Progenitor cell of endocrine pancreas (in vitro differentiated cells): Measurements from ENCODE around the gene MAST4. TPM values are rescaled to one million over a fixed set of nuclear protein-coding genes. Genes with fewer than 3 reads are reported as not detected.
"Not testable (repeated sequence)": the region's sequence is repeated elsewhere in the genome, so short reads cannot be mapped to it uniquely, and the experiment has no call there.

Source experiments
- DNase-seq: peaks from one replicate; pipeline ENCODE4 v3.0.0; 2021; ENCODE audit warnings: low spot score; ENCODE audit not compliant: unreplicated experiment
- H3K27ac Mint-ChIP-seq: 2 replicates; pipeline ENCODE4 v1.8.0; 2021; ENCODE audit warnings: mild to moderate bottlenecking, moderate library complexity, mixed read lengths
- H3K27me3 Mint-ChIP-seq: 2 replicates; pipeline ENCODE4 v1.8.0; 2021; ENCODE audit warnings: mixed read lengths
- H3K36me3 Mint-ChIP-seq: 2 replicates; pipeline ENCODE4 v1.8.0; 2022; ENCODE audit warnings: mixed read lengths; ENCODE audit not compliant: insufficient read depth
- H3K4me1 Mint-ChIP-seq: 2 replicates; pipeline ENCODE4 v1.8.0; 2021; ENCODE audit warnings: low read depth, mixed read lengths
- H3K4me3 Mint-ChIP-seq: 2 replicates; pipeline ENCODE4 v1.8.0; 2021; ENCODE audit warnings: low read depth, mild to moderate bottlenecking, moderate library complexity, mixed read lengths
- H3K9me3 Mint-ChIP-seq: 2 replicates; pipeline ENCODE4 v1.8.0; 2021; ENCODE audit warnings: low read depth, mixed read lengths
- total RNA-seq: library from RNA; stranded (reverse); gene quantifications from 2 replicates; pipeline ENCODE4 v1.2.1, GENCODE V29; 2021
- TF ChIP-seq, protein P1 (sequence below): fragments of 200-600 bp; sonication (generic); IDR thresholded peaks from one replicate; pipeline ENCODE4 v1.5.0; 2021; ENCODE audit warnings: antibody characterized with exemption, mild to moderate bottlenecking; ENCODE audit not compliant: unreplicated experiment

Gene MAST4
- total RNA-seq, 1 donor from 2014 or later, result 45.3 TPM

DNA sequence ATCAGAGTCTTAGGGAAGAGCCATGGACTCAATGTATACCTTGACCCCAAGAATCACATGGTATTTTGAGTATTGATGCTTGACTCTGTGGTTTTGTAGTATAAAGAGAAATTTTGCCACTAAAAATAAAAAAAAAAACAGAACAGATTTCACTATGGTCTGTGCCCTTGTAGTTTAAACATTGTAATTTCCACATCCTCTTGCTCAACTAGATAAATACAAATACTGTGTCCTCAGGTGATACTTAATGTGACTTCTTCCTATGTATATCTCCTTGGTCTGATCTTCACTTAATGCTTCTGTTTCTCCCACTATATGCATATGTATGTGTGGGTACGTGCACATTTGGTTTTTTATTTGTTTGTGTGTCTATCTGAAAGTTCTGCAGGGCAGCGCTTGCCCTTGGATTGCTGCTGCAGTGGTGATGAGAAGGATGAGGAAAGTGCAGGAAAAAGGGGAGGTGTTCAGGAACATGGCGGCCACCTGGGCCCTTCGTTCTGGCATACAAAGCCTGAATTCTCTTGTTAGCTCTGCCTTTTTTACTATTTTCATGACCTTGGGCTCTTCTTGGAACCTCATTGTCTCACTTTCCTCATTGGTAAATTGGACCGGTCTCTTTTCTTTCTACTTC, 222.2 kb downstream of the MAST4 start:
- DNase-seq, result no peak
- Mint-ChIP-seq H3K4me3 (no peak overlapping the region), H3K9me3 (no peaks in the 10 kb centered on the region), H3K27ac (no peak overlapping the region), H3K36me3 (no peaks in the 10 kb centered on the region), H3K4me1 (peaks cover 3% of the 10 kb centered on the region), H3K27me3 (no peaks in the 10 kb centered on the region)
- TF ChIP-seq, protein P1, sequence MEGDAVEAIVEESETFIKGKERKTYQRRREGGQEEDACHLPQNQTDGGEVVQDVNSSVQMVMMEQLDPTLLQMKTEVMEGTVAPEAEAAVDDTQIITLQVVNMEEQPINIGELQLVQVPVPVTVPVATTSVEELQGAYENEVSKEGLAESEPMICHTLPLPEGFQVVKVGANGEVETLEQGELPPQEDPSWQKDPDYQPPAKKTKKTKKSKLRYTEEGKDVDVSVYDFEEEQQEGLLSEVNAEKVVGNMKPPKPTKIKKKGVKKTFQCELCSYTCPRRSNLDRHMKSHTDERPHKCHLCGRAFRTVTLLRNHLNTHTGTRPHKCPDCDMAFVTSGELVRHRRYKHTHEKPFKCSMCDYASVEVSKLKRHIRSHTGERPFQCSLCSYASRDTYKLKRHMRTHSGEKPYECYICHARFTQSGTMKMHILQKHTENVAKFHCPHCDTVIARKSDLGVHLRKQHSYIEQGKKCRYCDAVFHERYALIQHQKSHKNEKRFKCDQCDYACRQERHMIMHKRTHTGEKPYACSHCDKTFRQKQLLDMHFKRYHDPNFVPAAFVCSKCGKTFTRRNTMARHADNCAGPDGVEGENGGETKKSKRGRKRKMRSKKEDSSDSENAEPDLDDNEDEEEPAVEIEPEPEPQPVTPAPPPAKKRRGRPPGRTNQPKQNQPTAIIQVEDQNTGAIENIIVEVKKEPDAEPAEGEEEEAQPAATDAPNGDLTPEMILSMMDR, result no peak

DNA sequence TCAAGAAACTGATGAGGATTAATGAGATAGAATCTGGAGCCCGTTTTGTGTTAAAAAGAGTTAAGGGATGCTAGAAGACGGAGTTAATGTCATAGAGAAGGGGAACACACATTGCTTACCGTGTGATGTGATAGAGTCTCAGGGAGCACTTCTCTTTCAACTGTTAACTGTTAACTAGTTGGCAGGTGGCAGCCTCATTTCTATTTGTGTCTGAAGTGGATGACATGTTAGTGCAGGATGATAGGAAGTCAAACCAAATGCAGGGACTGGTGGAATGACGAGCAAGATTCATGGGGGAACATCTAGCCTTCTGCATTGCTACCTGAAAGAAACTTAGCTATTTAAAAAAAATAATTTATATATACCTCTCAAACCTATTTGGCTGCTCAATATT, 222.7 kb downstream of the MAST4 start:
- TF ChIP-seq, protein P1, result no peak
- no peaks in the 10 kb centered on the region for H3K27me3 Mint-ChIP-seq
- H3K36me3 Mint-ChIP-seq, result peaks cover 2% of the 10 kb centered on the region
- no peak overlapping the region for H3K4me3 Mint-ChIP-seq
- H3K4me1 Mint-ChIP-seq, result peaks cover 3% of the 10 kb centered on the region
- H3K27ac Mint-ChIP-seq, result no peak overlapping the region
- no peaks in the 10 kb centered on the region for H3K9me3 Mint-ChIP-seq
- no peak for DNase-seq

DNA sequence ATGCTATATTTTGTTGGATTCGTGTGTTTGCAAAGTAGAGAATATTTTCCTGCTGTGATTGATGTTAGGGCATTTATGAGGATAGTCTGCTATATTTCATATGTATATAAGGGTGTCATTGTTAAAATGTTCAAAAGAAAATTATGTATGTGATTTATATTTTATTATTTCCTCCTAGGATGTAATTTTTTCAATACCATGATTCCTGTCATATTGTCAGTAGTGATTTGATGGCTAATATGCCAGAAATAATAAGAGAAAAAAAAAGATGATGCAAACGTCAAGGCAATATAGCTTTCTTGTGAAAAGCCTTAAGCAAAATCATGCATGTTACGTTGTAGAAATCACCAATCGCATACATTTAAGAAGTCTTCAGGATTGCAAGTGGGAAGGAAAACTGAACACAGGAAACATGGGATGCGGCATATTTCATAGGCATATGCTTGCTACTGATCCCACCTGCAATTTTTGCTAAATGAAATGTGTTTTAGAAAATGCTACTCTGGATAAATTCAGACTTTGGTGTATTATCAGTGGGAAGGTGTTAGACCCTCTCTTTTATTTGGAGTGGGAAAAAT, 224.5 kb downstream of the MAST4 start:
- Mint-ChIP-seq H3K4me1 (peaks cover 3% of the 10 kb centered on the region), H3K36me3 (peaks cover 4% of the 10 kb centered on the region)

DNA sequence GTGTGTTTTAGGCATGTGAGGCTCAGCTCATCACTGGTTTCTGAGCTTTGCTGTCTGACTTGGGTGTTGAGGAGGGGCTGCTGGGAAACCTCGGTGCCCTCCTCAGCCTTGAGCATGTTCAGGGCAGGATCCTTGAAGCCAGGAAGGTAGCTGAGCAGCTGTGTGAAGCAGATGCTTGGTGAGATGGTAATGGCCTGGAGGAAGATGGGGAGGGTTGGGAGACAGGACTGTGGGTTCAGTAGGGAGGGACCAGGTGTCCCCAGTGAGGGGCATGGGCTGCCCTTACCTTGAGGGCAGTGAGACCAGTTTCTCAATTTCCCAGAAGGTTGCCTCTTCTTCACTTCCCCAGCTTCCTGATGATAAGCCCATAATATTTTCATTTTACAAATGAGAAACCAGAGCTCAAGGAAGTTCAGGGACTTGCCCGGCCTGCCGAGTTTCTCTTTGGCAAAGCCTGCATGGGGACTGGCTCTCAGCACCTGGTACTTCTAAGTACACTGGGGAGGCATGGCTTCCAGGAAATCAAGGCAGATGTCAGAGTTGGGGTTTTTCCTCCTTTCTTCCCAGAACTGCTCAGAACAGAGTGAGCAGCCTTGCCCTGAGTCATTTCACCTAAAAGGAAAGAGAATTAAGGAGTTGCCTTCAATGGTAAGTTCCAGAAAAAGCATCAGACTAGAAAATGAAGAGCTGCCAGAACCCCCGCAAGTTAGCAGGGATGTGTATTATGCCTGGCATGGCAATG, 225.7 kb downstream of the MAST4 start:
- Mint-ChIP-seq H3K27ac (no peak overlapping the region), H3K27me3 (peaks cover 4% of the 10 kb centered on the region), H3K36me3 (peaks cover 4% of the 10 kb centered on the region), H3K4me1 (peaks cover 3% of the 10 kb centered on the region), H3K4me3 (no peak overlapping the region), H3K9me3 (no peaks in the 10 kb centered on the region)
- DNase-seq, result no peak
- TF ChIP-seq, protein P1, result no peak

More for the DNA sequence above, 224.5 kb downstream of the MAST4 start:
- Mint-ChIP-seq H3K27ac (no peak overlapping the region), H3K27me3 (no peaks in the 10 kb centered on the region), H3K4me3 (no peak overlapping the region), H3K9me3 (no peaks in the 10 kb centered on the region)
- DNase-seq, result no peak
- TF ChIP-seq, protein P1, result no peak

DNA sequence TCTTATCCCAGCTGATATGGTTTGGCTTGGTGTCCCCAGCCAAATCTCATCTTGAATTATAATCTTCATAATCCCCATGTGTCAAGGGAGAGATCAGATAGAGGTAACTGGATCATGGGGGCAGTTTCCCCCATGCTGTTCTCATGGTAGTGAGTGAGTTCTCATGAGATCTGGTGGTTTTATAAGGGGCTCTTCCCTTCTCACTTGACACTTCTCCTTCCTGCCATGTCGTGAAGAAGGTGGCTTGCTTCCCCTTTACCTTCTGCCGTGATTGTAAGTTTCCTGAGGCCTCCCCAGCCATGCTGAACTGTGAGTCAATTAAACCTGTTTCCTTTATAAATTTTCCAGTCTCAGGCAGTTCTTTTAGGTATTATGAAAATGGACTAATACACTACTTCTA, 226.7 kb downstream of the MAST4 start:
- H3K4me1 Mint-ChIP-seq, H3K27ac Mint-ChIP-seq, DNase-seq, H3K4me3 Mint-ChIP-seq, H3K27me3 Mint-ChIP-seq, H3K36me3 Mint-ChIP-seq, H3K9me3 Mint-ChIP-seq: not testable (repeated sequence)

DNA sequence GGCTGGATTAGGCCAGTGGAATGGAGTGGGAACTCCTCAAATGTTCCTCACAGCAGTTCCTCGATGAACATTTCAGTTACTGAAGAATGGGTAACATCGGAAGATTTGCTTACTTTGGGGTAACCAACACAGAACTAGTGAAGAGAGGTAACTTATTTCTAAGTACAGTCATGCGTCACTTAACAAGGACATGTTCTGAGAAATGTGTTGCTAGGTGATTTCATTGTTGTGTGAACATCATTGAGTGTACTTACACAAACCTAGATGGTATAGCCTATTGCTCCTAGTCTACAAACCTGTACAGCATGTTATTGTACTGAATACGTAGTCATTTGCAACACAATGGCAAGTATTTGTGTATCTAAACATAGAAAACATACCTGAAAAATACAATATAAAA, 228.3 kb downstream of the MAST4 start:
- TF ChIP-seq, protein P1, result no peak
- H3K4me3 Mint-ChIP-seq, result no peak overlapping the region
- H3K27ac Mint-ChIP-seq, result no peak overlapping the region
- peaks cover 4% of the 10 kb centered on the region for H3K36me3 Mint-ChIP-seq
- H3K27me3 Mint-ChIP-seq, result peaks cover 12% of the 10 kb centered on the region
- peaks cover 16% of the 10 kb centered on the region for H3K4me1 Mint-ChIP-seq
- H3K9me3 Mint-ChIP-seq, result no peaks in the 10 kb centered on the region
- DNase-seq, result no peak
